SK-N-MC (cell line): ENCODE results near the gene NOB1.

Source experiments
- EZH2 ChIP-seq: fragments of 200-600 bp; sonication (generic); IDR thresholded peaks from one replicate; pipeline ENCODE4 v1.6.1; 2017; ENCODE audit warnings: antibody characterized with exemption
- POLR2AphosphoS5 ChIP-seq: IDR thresholded peaks from 2 replicates; pipeline ENCODE4 v1.6.1; 2012; ENCODE audit warnings: mild to moderate bottlenecking, low read depth, low read length, borderline replicate concordance

- TF ChIP-seq EZH2 (no peak), POLR2AphosphoS5 (peak; percentile 52; the same call in 1 of the 2 replicates)
Measured at GRCh38 chr16:69761983-69762813, 7.5 kb upstream of the NOB1 start, which contains the start of gene WWP2.
